SK-N-MC (cell line): ENCODE measurements around the gene TSPAN13.

Experiments used
- EZH2 ChIP-seq: fragments of 200-600 bp; sonication (generic); IDR thresholded peaks from one replicate; pipeline ENCODE4 v1.6.1; 2017; ENCODE audit warnings: antibody characterized with exemption
- POLR2AphosphoS5 ChIP-seq: IDR thresholded peaks from 2 replicates; pipeline ENCODE4 v1.6.1; 2012; ENCODE audit warnings: mild to moderate bottlenecking, low read depth, low read length, borderline replicate concordance

GRCh38 chr7:16810112-16810511, 56.6 kb downstream of the TSPAN13 start:
- TF ChIP-seq EZH2 (no peak), POLR2AphosphoS5 (no peak)
